Testis (tissue), 2 donors: ENCODE measurements around the gene TYW1B.
"Not testable (repeated sequence)": the region's sequence is repeated elsewhere in the genome, so short reads cannot be mapped to it uniquely, and the experiment has no call there.

Source experiments
- CTCF ChIP-seq, 3 experiments: fragments of 450-650 bp in 2 of 3; fragments of 200-600 bp in 1 of 3; sonication (generic) in 1 of 3; IDR thresholded peaks; one replicate each; pipeline ENCODE4 v1.5.1; 2016 to 2019; ENCODE audit warnings: antibody characterized with exemption in 3 of 3, mild to moderate bottlenecking in 2 of 3, moderate library complexity in 1 of 3
- POLR2A ChIP-seq: fragments of 450-650 bp; IDR thresholded peaks from one replicate; pipeline ENCODE4 v1.6.1; 2017; ENCODE audit warnings: antibody characterized with exemption, mild to moderate bottlenecking, moderate library complexity

GRCh38 chr7:72668435-72668834 lies 159.6 kb downstream of the TYW1B start:
- TF ChIP-seq CTCF (IDR thresholded peaks at IDR 0.05); POLR2A: not testable (repeated sequence)
